HEK293 (cell line): ENCODE data around the gene SBF2.

ENCODE experiments used
- EGR2 ChIP-seq: fragments of 450-650 bp; formaldehyde crosslinking; IDR thresholded peaks from 2 replicates; pipeline ENCODE4 v1.5.1; 2016; ENCODE audit warnings: low read depth, missing biosample characterization, missing genetic modification characterization
- FEZF1 ChIP-seq: fragments of 450-650 bp; formaldehyde crosslinking; IDR thresholded peaks from 2 replicates; pipeline ENCODE4 v1.5.1; 2016; ENCODE audit warnings: missing biosample characterization, missing genetic modification characterization
- GFI1B ChIP-seq: fragments of 450-650 bp; formaldehyde crosslinking; IDR thresholded peaks from 2 replicates; pipeline ENCODE4 v1.5.1; 2016; ENCODE audit warnings: missing biosample characterization, missing genetic modification characterization
- MEIS1 ChIP-seq: sonication (generic); formaldehyde crosslinking; IDR thresholded peaks from 2 replicates; pipeline ENCODE4 v1.8.1; 2022; ENCODE audit warnings: missing genetic modification reagents, mild to moderate bottlenecking, borderline replicate concordance
- REPIN1 ChIP-seq: fragments of 450-650 bp; formaldehyde crosslinking; IDR thresholded peaks from 2 replicates; pipeline ENCODE4 v1.5.1; 2017; ENCODE audit warnings: missing biosample characterization, missing genetic modification characterization, low read depth
- SP3 ChIP-seq: fragments of 450-650 bp; formaldehyde crosslinking; IDR thresholded peaks from 2 replicates; pipeline ENCODE4 v1.5.1; 2016; ENCODE audit warnings: missing biosample characterization, missing genetic modification characterization
- TSHZ1 ChIP-seq: fragments of 450-650 bp; formaldehyde crosslinking; IDR thresholded peaks from 2 replicates; pipeline ENCODE4 v1.5.1; 2016; ENCODE audit warnings: missing biosample characterization, missing genetic modification characterization, borderline replicate concordance
- ZBTB48 ChIP-seq: fragments of 450-650 bp; formaldehyde crosslinking; IDR thresholded peaks from 2 replicates; pipeline ENCODE4 v1.5.1; 2016; ENCODE audit warnings: missing biosample characterization, missing genetic modification characterization
- ZBTB7A ChIP-seq: fragments of 450-650 bp; formaldehyde crosslinking; IDR thresholded peaks from 2 replicates; pipeline ENCODE4 v1.5.1; 2016; ENCODE audit warnings: low read depth, missing biosample characterization, missing genetic modification characterization
- ZNF114 ChIP-seq: fragments of 450-650 bp; formaldehyde crosslinking; IDR thresholded peaks from 2 replicates; pipeline ENCODE4 v1.5.0; 2017; ENCODE audit warnings: missing biosample characterization, missing genetic modification characterization
- ZNF146 ChIP-seq: fragments of 450-650 bp; formaldehyde crosslinking; IDR thresholded peaks from 2 replicates; pipeline ENCODE4 v1.5.1; 2016; ENCODE audit warnings: missing biosample characterization, missing genetic modification characterization
- ZNF16 ChIP-seq: fragments of 450-650 bp; formaldehyde crosslinking; IDR thresholded peaks from 2 replicates; pipeline ENCODE4 v1.5.1; 2016; ENCODE audit warnings: low read depth, missing biosample characterization, missing genetic modification characterization
- ZNF19 ChIP-seq: fragments of 450-650 bp; formaldehyde crosslinking; IDR thresholded peaks from 2 replicates; pipeline ENCODE4; 2016; ENCODE audit warnings: missing biosample characterization, missing genetic modification characterization, low read depth
- ZNF341 ChIP-seq: fragments of 450-650 bp; formaldehyde crosslinking; IDR thresholded peaks from 2 replicates; pipeline ENCODE4; 2016; ENCODE audit warnings: low read depth, missing biosample characterization, missing genetic modification characterization
- ZNF354C ChIP-seq: fragments of 450-650 bp; formaldehyde crosslinking; IDR thresholded peaks from 2 replicates; pipeline ENCODE4 v1.5.1; 2016; ENCODE audit warnings: missing biosample characterization, missing genetic modification characterization, low read depth, borderline replicate concordance
- ZNF366 ChIP-seq: fragments of 450-650 bp; formaldehyde crosslinking; conservative IDR thresholded peaks from 2 replicates; pipeline ENCODE4 v1.5.1; 2016; ENCODE audit warnings: missing biosample characterization, missing genetic modification characterization
- ZNF521 ChIP-seq: fragments of 450-650 bp; formaldehyde crosslinking; IDR thresholded peaks from 2 replicates; pipeline ENCODE4 v1.5.1; 2017; ENCODE audit warnings: missing biosample characterization, mild to moderate bottlenecking, missing genetic modification characterization
- ZNF629 ChIP-seq: fragments of 450-650 bp; formaldehyde crosslinking; IDR thresholded peaks from 2 replicates; pipeline ENCODE4 v1.5.1; 2017; ENCODE audit warnings: missing biosample characterization, missing genetic modification characterization
- ZNF658 ChIP-seq: fragments of 450-650 bp; formaldehyde crosslinking; IDR thresholded peaks from 2 replicates; pipeline ENCODE4; 2016; ENCODE audit warnings: missing biosample characterization, missing genetic modification characterization
- ZNF747 ChIP-seq: fragments of 450-650 bp; formaldehyde crosslinking; IDR thresholded peaks from 2 replicates; pipeline ENCODE4 v1.5.1; 2016; ENCODE audit warnings: missing biosample characterization, missing genetic modification characterization
- ZNF791 ChIP-seq: fragments of 450-650 bp; formaldehyde crosslinking; IDR thresholded peaks from 2 replicates; pipeline ENCODE4 v1.5.1; 2016; ENCODE audit warnings: missing biosample characterization, missing genetic modification characterization
- ZNF792 ChIP-seq: fragments of 450-650 bp; formaldehyde crosslinking; IDR thresholded peaks from 2 replicates; pipeline ENCODE4 v1.5.1; 2016; ENCODE audit warnings: missing biosample characterization, missing genetic modification characterization
- ZNF830 ChIP-seq: fragments of 450-650 bp; IDR thresholded peaks from 2 replicates; pipeline ENCODE4 v1.5.0; 2018; ENCODE audit warnings: missing biosample characterization, missing genetic modification characterization, low read depth, mild to moderate bottlenecking, moderate library complexity
- ZNF843 ChIP-seq: fragments of 450-650 bp; formaldehyde crosslinking; IDR thresholded peaks from 2 replicates; pipeline ENCODE4 v1.5.1; 2016; ENCODE audit warnings: missing biosample characterization, missing genetic modification characterization
- TF ChIP-seq, protein P1 (sequence below): fragments of 450-650 bp; formaldehyde crosslinking; IDR thresholded peaks from 2 replicates; pipeline ENCODE4 v1.5.1; 2016; ENCODE audit warnings: missing biosample characterization, missing genetic modification characterization
- TF ChIP-seq, protein P2 (sequence below): IDR thresholded peaks from 2 replicates; pipeline ENCODE4 v1.6.1; 2011; ENCODE audit warnings: mild to moderate bottlenecking, low read depth, low read length, borderline replicate concordance
- TF ChIP-seq, protein P3 (sequence below): fragments of 450-650 bp; formaldehyde crosslinking; IDR thresholded peaks from 2 replicates; pipeline ENCODE4 v1.5.1; 2016; ENCODE audit warnings: missing biosample characterization, missing genetic modification characterization, low read depth

SBF2 gene

DNA sequence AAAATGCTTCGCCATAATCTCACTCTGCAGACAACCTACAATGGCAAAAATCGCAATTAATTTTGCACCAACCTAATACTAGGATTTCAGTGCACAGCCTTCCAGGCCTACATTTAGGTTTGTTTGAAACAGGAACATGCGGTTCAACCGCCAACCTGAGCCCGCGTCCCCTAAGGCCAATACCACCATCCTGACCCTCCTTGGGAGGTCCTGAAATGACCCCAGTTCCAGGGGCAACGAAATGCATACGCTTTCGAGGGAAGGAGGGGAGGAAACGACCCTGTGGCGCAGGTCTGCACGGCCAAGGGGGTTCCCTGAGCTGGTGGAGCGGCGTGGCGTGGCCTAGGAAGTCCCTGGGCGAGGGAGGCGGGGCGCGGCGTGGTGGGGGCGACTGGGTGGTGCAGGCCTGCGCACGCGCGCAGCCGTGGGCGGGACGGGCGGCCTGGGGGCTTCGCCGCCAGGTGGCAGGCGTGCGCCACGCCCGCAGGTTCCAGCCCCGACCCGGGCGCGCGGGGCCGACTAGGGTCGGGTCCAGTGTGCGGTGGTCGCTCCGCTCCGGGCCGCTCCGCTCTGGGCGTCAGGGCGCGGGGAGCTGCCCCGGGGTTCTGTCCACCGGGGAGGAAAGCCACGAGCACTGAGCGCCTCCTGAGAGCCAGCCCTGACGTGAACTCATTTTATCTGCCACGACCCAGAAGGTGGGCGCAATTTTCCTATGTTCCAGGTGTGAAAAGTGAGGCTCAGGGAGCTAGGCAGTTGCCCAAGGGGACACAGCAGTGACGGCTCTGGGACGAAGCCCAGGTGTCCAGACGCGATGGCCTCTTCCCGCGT lies 536.0 kb downstream of the SBF2 start (continued):
- TF ChIP-seq ZNF341 (tag by site-specific recombination) (no peak), ZNF843 (no peak), ZNF747 (tag by site-specific recombination) (no peak), TSHZ1 (tag by site-specific recombination) (no peak), REPIN1 (tag by site-specific recombination) (no peak), ZNF19 (tag by site-specific recombination) (no peak), ZNF366 (tag by site-specific recombination) (no peak), ZNF114 (no peak), FEZF1 (tag by site-specific recombination) (0 out of 2 replicates have a peak, but pooled peaks have one; percentile 4), ZNF521 (no peak), ZNF791 (tag by site-specific recombination) (no peak), ZNF16 (tag by site-specific recombination) (no peak), SP3 (tag by site-specific recombination) (no peak), EGR2 (tag by site-specific recombination) (peak; percentile 30; the same call in 1 of the 2 replicates), ZNF658 (tag by site-specific recombination) (no peak), ZBTB7A (peak; percentile 27), ZNF354C (tag by site-specific recombination) (no peak), ZNF830 (tag by site-specific recombination) (no peak), ZNF792 (tag by site-specific recombination) (0 out of 2 replicates have a peak, but pooled peaks have one; percentile 15), ZNF629 (tag by site-specific recombination) (no peak), MEIS1 (CRISPR knock-in tag) (no peak), GFI1B (tag by site-specific recombination) (no peak), ZNF146 (tag by site-specific recombination) (no peak), ZBTB48 (tag by site-specific recombination) (peak; percentile 88)
- TF ChIP-seq, protein P1, sequence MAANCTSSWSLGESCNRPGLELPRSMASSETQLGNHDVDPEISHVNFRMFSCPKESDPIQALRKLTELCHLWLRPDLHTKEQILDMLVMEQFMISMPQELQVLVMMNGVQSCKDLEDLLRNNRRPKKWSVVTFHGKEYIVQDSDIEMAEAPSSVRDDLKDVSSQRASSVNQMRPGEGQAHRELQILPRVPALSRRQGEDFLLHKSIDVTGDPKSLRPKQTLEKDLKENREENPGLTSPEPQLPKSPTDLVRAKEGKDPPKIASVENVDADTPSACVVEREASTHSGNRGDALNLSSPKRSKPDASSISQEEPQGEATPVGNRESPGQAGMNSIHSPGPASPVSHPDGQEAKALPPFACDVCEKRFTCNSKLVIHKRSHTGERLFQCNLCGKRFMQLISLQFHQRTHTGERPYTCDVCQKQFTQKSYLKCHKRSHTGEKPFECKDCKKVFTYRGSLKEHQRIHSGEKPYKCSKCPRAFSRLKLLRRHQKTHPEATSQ (tag by site-specific recombination) = 0 out of 2 replicates have a peak, but pooled peaks have one; percentile 20
- TF ChIP-seq, protein P2, sequence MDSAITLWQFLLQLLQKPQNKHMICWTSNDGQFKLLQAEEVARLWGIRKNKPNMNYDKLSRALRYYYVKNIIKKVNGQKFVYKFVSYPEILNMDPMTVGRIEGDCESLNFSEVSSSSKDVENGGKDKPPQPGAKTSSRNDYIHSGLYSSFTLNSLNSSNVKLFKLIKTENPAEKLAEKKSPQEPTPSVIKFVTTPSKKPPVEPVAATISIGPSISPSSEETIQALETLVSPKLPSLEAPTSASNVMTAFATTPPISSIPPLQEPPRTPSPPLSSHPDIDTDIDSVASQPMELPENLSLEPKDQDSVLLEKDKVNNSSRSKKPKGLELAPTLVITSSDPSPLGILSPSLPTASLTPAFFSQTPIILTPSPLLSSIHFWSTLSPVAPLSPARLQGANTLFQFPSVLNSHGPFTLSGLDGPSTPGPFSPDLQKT = no peak
- TF ChIP-seq, protein P3, sequence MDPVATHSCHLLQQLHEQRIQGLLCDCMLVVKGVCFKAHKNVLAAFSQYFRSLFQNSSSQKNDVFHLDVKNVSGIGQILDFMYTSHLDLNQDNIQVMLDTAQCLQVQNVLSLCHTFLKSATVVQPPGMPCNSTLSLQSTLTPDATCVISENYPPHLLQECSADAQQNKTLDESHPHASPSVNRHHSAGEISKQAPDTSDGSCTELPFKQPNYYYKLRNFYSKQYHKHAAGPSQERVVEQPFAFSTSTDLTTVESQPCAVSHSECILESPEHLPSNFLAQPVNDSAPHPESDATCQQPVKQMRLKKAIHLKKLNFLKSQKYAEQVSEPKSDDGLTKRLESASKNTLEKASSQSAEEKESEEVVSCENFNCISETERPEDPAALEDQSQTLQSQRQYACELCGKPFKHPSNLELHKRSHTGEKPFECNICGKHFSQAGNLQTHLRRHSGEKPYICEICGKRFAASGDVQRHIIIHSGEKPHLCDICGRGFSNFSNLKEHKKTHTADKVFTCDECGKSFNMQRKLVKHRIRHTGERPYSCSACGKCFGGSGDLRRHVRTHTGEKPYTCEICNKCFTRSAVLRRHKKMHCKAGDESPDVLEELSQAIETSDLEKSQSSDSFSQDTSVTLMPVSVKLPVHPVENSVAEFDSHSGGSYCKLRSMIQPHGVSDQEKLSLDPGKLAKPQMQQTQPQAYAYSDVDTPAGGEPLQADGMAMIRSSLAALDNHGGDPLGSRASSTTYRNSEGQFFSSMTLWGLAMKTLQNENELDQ (tag by site-specific recombination) = no peak
